OCI-LY3 (cell line): Measurements from ENCODE around the gene INSL3.

Source experiments
- H2AFZ ChIP-seq: fragments of 200-600, 300-600 bp; shearing (Covaris generic); 2 replicates; pipeline ENCODE4 v1.6.0; 2014; ENCODE audit warnings: antibody characterized with exemption, low read depth, low read length
- H3K27ac ChIP-seq: fragments of 200-600, 300-600 bp; sonication (generic); 2 replicates; pipeline ENCODE4 v1.5.1; 2014; ENCODE audit warnings: mild to moderate bottlenecking, low read length, moderate library complexity, mixed read lengths
- H3K27me3 ChIP-seq: fragments of 200-600, 300-600 bp; sonication (generic); 2 replicates; pipeline ENCODE4 v1.6.1; 2014; ENCODE audit warnings: low read depth, low read length, mixed read lengths
- H3K36me3 ChIP-seq: fragments of 200-600, 300-600 bp; sonication (generic); replicated peaks from 2 replicates; pipeline ENCODE3; 2014; ENCODE audit warnings: low read depth, low read length, mixed read lengths
- H3K4me1 ChIP-seq: fragments of 300-600, 200-600 bp; sonication (generic); 2 replicates; pipeline ENCODE4 v1.6.1; 2014; ENCODE audit warnings: low read length, mixed read lengths
- H3K4me2 ChIP-seq: fragments of 200-600, 300-600 bp; sonication (generic); 2 replicates; pipeline ENCODE4 v1.6.1; 2014; ENCODE audit warnings: low read length, mixed read lengths
- H3K4me3 ChIP-seq: fragments of 300-600, 200-600 bp; sonication (generic); 2 replicates; pipeline ENCODE4 v1.5.1; 2014; ENCODE audit warnings: antibody characterized with exemption, mild to moderate bottlenecking, low read length, moderate library complexity
- H3K79me2 ChIP-seq: fragments of 300-600, 200-600 bp; shearing (Covaris generic); 2 replicates; pipeline ENCODE4 v1.6.1; 2014; ENCODE audit warnings: mild to moderate bottlenecking, low read length, mixed read lengths
- H3K9ac ChIP-seq: fragments of 300-600, 200-600 bp; shearing (Covaris generic); 2 replicates; pipeline ENCODE4 v1.6.0; 2014; ENCODE audit warnings: mild to moderate bottlenecking, low read length, moderate library complexity
- H3K9me3 ChIP-seq: fragments of 200-600, 300-600 bp; shearing (Covaris generic); 2 replicates; pipeline ENCODE4 v1.6.1; 2014; ENCODE audit warnings: low read length, mixed read lengths; ENCODE audit not compliant: insufficient read depth
- H4K20me1 ChIP-seq: fragments of 200-600, 300-600 bp; sonication (generic); 2 replicates; pipeline ENCODE4 v1.6.1; 2016; ENCODE audit warnings: low read length, mixed read lengths; ENCODE audit not compliant: insufficient read depth
- CTCF ChIP-seq: fragments of 200-600, 300-600 bp; sonication (generic); IDR thresholded peaks from 2 replicates; pipeline ENCODE4 v1.5.1; 2014; ENCODE audit warnings: antibody characterized with exemption, low read length, low read depth
- EZH2phosphoT487 ChIP-seq: fragments of 200-600 bp; shearing (Covaris generic); IDR thresholded peaks from 2 replicates; pipeline ENCODE4 v1.6.1; 2018; ENCODE audit warnings: antibody characterized with exemption, mixed run types, low read depth

Gene INSL3

GRCh38 chr19:17835182-17836006, 14.1 kb upstream of the INSL3 start:
- H2AFZ ChIP-seq = no peak overlapping the region
- no peaks in the 10 kb centered on the region for H4K20me1 ChIP-seq
- no peak overlapping the region for H3K9ac ChIP-seq
- H3K36me3 ChIP-seq = peaks cover 62% of the 10 kb centered on the region
- H3K9me3 ChIP-seq = no peaks in the 10 kb centered on the region
- no peaks in the 10 kb centered on the region for H3K27me3 ChIP-seq
- no peak overlapping the region for H3K4me2 ChIP-seq
- no peak overlapping the region for H3K27ac ChIP-seq
- TF ChIP-seq EZH2phosphoT487 (no peak), CTCF (no peak)
- H3K79me2 ChIP-seq = no peaks in the 10 kb centered on the region
- no peaks in the 10 kb centered on the region for H3K4me1 ChIP-seq
- no peak overlapping the region for H3K4me3 ChIP-seq

GRCh38 chr19:17834350-17835181, 13.2 kb upstream of the INSL3 start:
- no peak overlapping the region for H3K27ac ChIP-seq
- H3K9me3 ChIP-seq = no peaks in the 10 kb centered on the region
- H3K9ac ChIP-seq = no peak overlapping the region
- H3K79me2 ChIP-seq = no peaks in the 10 kb centered on the region
- H4K20me1 ChIP-seq = no peaks in the 10 kb centered on the region
- H3K4me1 ChIP-seq = no peaks in the 10 kb centered on the region
- no peak for TF ChIP-seq EZH2phosphoT487
- no peak for TF ChIP-seq CTCF
- no peak overlapping the region for H3K4me2 ChIP-seq
- no peaks in the 10 kb centered on the region for H3K27me3 ChIP-seq
- H3K4me3 ChIP-seq = no peak overlapping the region
- no peak overlapping the region for H2AFZ ChIP-seq
- peaks cover 67% of the 10 kb centered on the region for H3K36me3 ChIP-seq

- Histone ChIP-seq H3K79me2 (no peaks in the 10 kb centered on the region), H3K4me2 (no peak overlapping the region), H3K9me3 (no peaks in the 10 kb centered on the region), H2AFZ (no peak overlapping the region), H3K27me3 (no peaks in the 10 kb centered on the region), H4K20me1 (no peaks in the 10 kb centered on the region), H3K9ac (no peak overlapping the region), H3K4me1 (no peaks in the 10 kb centered on the region), H3K36me3 (peaks cover 59% of the 10 kb centered on the region), H3K4me3 (no peak overlapping the region), H3K27ac (no peak overlapping the region)
- TF ChIP-seq EZH2phosphoT487 (no peak), CTCF (no peak)
Measured at GRCh38 chr19:17832443-17833208, 11.3 kb upstream of the INSL3 start.

GRCh38 chr19:17831419-17831888, 10.1 kb upstream of the INSL3 start:
- H3K27ac ChIP-seq = no peak overlapping the region
- H3K4me1 ChIP-seq = no peaks in the 10 kb centered on the region
- peaks cover 59% of the 10 kb centered on the region for H3K36me3 ChIP-seq
- no peaks in the 10 kb centered on the region for H3K27me3 ChIP-seq
- no peaks in the 10 kb centered on the region for H3K9me3 ChIP-seq
- H3K4me3 ChIP-seq = no peak overlapping the region
- no peaks in the 10 kb centered on the region for H3K79me2 ChIP-seq
- no peak overlapping the region for H2AFZ ChIP-seq
- H4K20me1 ChIP-seq = no peaks in the 10 kb centered on the region
- TF ChIP-seq EZH2phosphoT487 (no peak), CTCF (no peak)
- H3K4me2 ChIP-seq = no peak overlapping the region
- H3K9ac ChIP-seq = no peak overlapping the region
